Ramos (cell line): ENCODE measurements around the gene FBXL12.

Source experiments
- in situ Hi-C: fragments of 300-500 bp; cut with MboI; formaldehyde crosslinking; loops from one replicate; pipeline ENCODE4 v1.14.3; 2022; ENCODE audit warnings: low sequenced_read_pairs; ENCODE audit not compliant: unreplicated experiment

The FBXL12 gene

GRCh38 chr19:9842834-9843625 is 24.2 kb upstream of the FBXL12 start:
- in situ Hi-C loops, result no loop called here

GRCh38 chr19:9839415-9839814 is 20.5 kb upstream of the FBXL12 start:
- in situ Hi-C loops, result no loop called here

GRCh38 chr19:9838324-9838723 is 19.4 kb upstream of the FBXL12 start:
- in situ Hi-C loops, result no loop called here

- in situ Hi-C loops, result no loop called here
Observed at GRCh38 chr19:9836021-9836420, 17.1 kb upstream of the FBXL12 start.

- in situ Hi-C loops, result no loop called here
Observed at GRCh38 chr19:9835507-9835949, 16.6 kb upstream of the FBXL12 start.

GRCh38 chr19:9834726-9835506 is 16.0 kb upstream of the FBXL12 start, which contains the start of gene PIN1:
PIN1 (plus strand) TSS chr19:9835318; CDS start chr19:9835345, 27 bp downstream.
- in situ Hi-C loops, result no loop called here

- in situ Hi-C loops, result no loop called here
Observed at GRCh38 chr19:9834307-9834725, 15.4 kb upstream of the FBXL12 start.

GRCh38 chr19:9828551-9829063 is 9.7 kb upstream of the FBXL12 start:
- in situ Hi-C loops, result no loop called here

GRCh38 chr19:9827289-9828238 is 8.7 kb upstream of the FBXL12 start, which contains the start of gene UBL5:
UBL5 (plus strand) TSS chr19:9827918; CDS start chr19:9828338, 420 bp downstream.
- in situ Hi-C loops, result no loop called here

GRCh38 chr19:9823816-9824215 is 4.9 kb upstream of the FBXL12 start:
- in situ Hi-C loops, result loop anchor here (25.0 kb wide), 1 partner anchor 512 kb away; the partner anchor contains the start of genes ZNF559 and ZNF699

- in situ Hi-C loops, result loop anchor here (25.0 kb wide), 1 partner anchor 508 kb away; the partner anchor contains the start of genes ZNF559 and ZNF699
Observed at GRCh38 chr19:9820034-9820433, 1.2 kb upstream of the FBXL12 start.

- in situ Hi-C loops, result loop anchor here (25.0 kb wide), 1 partner anchor 507 kb away; the partner anchor contains the start of genes ZNF559 and ZNF699
Observed at GRCh38 chr19:9819596-9819909, 674 bp upstream of the FBXL12 start.

- in situ Hi-C loops, result loop anchor here (25.0 kb wide), 1 partner anchor 506 kb away; the partner anchor contains the start of genes ZNF559 and ZNF699
Observed at GRCh38 chr19:9818175-9818733, 625 bp downstream of the FBXL12 start.

GRCh38 chr19:9811139-9811538 is 7.7 kb downstream of the FBXL12 start:
- in situ Hi-C loops, result loop anchor here (25.0 kb wide), 1 partner anchor 499 kb away; the partner anchor contains the start of genes ZNF559 and ZNF699

- in situ Hi-C loops, result loop anchor here (25.0 kb wide), 1 partner anchor 497 kb away; the partner anchor contains the start of genes ZNF559 and ZNF699
Observed at GRCh38 chr19:9808855-9809824, 9.7 kb downstream of the FBXL12 start.

GRCh38 chr19:9806803-9807202 is 12.1 kb downstream of the FBXL12 start:
- in situ Hi-C loops, result loop anchor here (25.0 kb wide), 1 partner anchor 495 kb away; the partner anchor contains the start of genes ZNF559 and ZNF699

GRCh38 chr19:9801976-9802375 is 16.9 kb downstream of the FBXL12 start:
- in situ Hi-C loops, result loop anchor here (25.0 kb wide), 1 partner anchor 490 kb away; the partner anchor contains the start of genes ZNF559 and ZNF699

- in situ Hi-C loops, result loop anchor here (5.0 kb wide), 1 partner anchor 172 kb away; no protein-coding TSS in a partner anchor
Observed at GRCh38 chr19:9799162-9799561, 19.7 kb downstream of the FBXL12 start.
